AG08396 (cell line): Measurements from ENCODE around the gene KRTAP9-6.
"Not testable (repeated sequence)": the region's sequence is repeated elsewhere in the genome, so short reads cannot be mapped to it uniquely, and the experiment has no call there.

Source experiments
- DNase-seq: peaks from one replicate; pipeline ENCODE4 v3.0.0; 2012; ENCODE audit warnings: low spot score, mixed read lengths

KRTAP9-6 gene

GRCh38 chr17:41265078-41265477 is at the start of gene KRTAP9-6:
KRTAP9-6 (plus strand) TSS chr17:41265378; CDS start chr17:41265378, 0 bp downstream.
- DNase-seq, result no peak

- no peak for DNase-seq
These were observed 49.5 kb upstream of the KRTAP9-6 start for GRCh38 chr17:41215681-41216080.

GRCh38 chr17:41223821-41224220 is 41.4 kb upstream of the KRTAP9-6 start:
- DNase-seq, result no peak

- DNase-seq, result no peak
These were observed 39.1 kb upstream of the KRTAP9-6 start for GRCh38 chr17:41226051-41226450.

- not testable (repeated sequence) for DNase-seq
These were observed 38.5 kb upstream of the KRTAP9-6 start, which contains the start of gene KRTAP9-2 for GRCh38 chr17:41226598-41227095. KRTAP9-2 (plus strand) TSS chr17:41226648; CDS start chr17:41226655, 7 bp downstream.

- no peak for DNase-seq
These were observed 35.1 kb upstream of the KRTAP9-6 start for GRCh38 chr17:41230094-41230493.

GRCh38 chr17:41231731-41232130 is 33.4 kb upstream of the KRTAP9-6 start:
- no peak for DNase-seq

- DNase-seq, result not testable (repeated sequence)
These were observed 32.6 kb upstream of the KRTAP9-6 start, which contains the start of gene KRTAP9-3 for GRCh38 chr17:41232399-41233105. KRTAP9-3 (plus strand) TSS chr17:41232449; CDS start chr17:41232502, 53 bp downstream.

GRCh38 chr17:41237116-41237515 is 28.1 kb upstream of the KRTAP9-6 start:
- not testable (repeated sequence) for DNase-seq

- not testable (repeated sequence) for DNase-seq
These were observed 27.2 kb upstream of the KRTAP9-6 start, which contains the start of gene KRTAP9-8 for GRCh38 chr17:41237949-41238437. KRTAP9-8 (plus strand) TSS chr17:41237999; CDS start chr17:41238052, 53 bp downstream.

GRCh38 chr17:41246995-41247787 is 18.0 kb upstream of the KRTAP9-6 start:
- not testable (repeated sequence) for DNase-seq

GRCh38 chr17:41249637-41250240 is 15.4 kb upstream of the KRTAP9-6 start, which contains the start of gene KRTAP9-4:
KRTAP9-4 (plus strand) TSS chr17:41249687; CDS start chr17:41249721, 34 bp downstream.
- not testable (repeated sequence) for DNase-seq

GRCh38 chr17:41251261-41251660 is 13.9 kb upstream of the KRTAP9-6 start:
- no peak for DNase-seq

- DNase-seq, result no peak
These were observed 10.3 kb upstream of the KRTAP9-6 start for GRCh38 chr17:41254861-41255260.

- not testable (repeated sequence) for DNase-seq
These were observed 9.5 kb upstream of the KRTAP9-6 start, which contains the start of gene KRTAP9-9 for GRCh38 chr17:41255381-41256290. KRTAP9-9 (plus strand) TSS chr17:41255384.

- no peak for DNase-seq
These were observed 8.9 kb upstream of the KRTAP9-6 start for GRCh38 chr17:41256291-41256685.

- DNase-seq, result no peak
These were observed 6.8 kb upstream of the KRTAP9-6 start for GRCh38 chr17:41258406-41258805.

- no peak for DNase-seq
These were observed 2.0 kb upstream of the KRTAP9-6 start for GRCh38 chr17:41263212-41263611.

- no peak for DNase-seq
These were observed 579 bp upstream of the KRTAP9-6 start for GRCh38 chr17:41264599-41264998.

GRCh38 chr17:41267711-41268110 is 2.5 kb downstream of the KRTAP9-6 start:
- DNase-seq, result no peak

GRCh38 chr17:41271323-41271722 is 6.1 kb downstream of the KRTAP9-6 start:
- DNase-seq, result not testable (repeated sequence)
